Fibroblast of mammary gland (primary cell): ENCODE data around the gene PPP2R5C.

Experiments used
- DNase-seq: peaks from one replicate; pipeline ENCODE4 v3.0.0-alpha.2; 2010; ENCODE audit warnings: low read depth
- H3K4me3 ChIP-seq: 2 replicates; pipeline ENCODE4 v1.5.1; 2011; ENCODE audit warnings: low read depth, mild to moderate bottlenecking, low read length, moderate library complexity; ENCODE audit not compliant: control insufficient read depth
- TF ChIP-seq, protein P1 (sequence below): conservative IDR thresholded peaks from 2 replicates; pipeline ENCODE4 v1.5.1; 2011; ENCODE audit warnings: low read depth, low read length, inconsistent platforms; ENCODE audit not compliant: control insufficient read depth, insufficient read depth

The PPP2R5C gene

DNA sequence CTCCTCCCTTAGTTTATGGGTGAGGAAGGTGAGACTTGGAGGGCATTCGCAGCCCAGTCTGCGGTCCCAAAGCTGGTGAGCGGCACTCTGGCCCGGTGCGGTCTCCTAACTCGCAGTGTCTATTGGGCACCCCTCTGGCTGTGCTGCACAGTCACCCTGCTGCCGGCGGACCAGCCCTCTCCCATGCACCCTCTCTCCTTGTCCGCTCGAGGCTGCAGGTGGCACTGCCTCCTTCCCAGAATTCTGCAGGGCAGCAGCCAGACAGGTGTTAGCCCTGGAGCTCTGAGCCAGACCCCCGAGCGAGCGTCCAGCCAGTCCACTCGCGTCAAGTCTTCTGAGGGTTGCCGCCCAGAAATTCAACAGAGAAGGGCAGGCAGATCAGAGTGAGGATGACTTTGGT, 146.1 kb downstream of the PPP2R5C start:
- no peak overlapping the region for H3K4me3 ChIP-seq
- TF ChIP-seq, protein P1, sequence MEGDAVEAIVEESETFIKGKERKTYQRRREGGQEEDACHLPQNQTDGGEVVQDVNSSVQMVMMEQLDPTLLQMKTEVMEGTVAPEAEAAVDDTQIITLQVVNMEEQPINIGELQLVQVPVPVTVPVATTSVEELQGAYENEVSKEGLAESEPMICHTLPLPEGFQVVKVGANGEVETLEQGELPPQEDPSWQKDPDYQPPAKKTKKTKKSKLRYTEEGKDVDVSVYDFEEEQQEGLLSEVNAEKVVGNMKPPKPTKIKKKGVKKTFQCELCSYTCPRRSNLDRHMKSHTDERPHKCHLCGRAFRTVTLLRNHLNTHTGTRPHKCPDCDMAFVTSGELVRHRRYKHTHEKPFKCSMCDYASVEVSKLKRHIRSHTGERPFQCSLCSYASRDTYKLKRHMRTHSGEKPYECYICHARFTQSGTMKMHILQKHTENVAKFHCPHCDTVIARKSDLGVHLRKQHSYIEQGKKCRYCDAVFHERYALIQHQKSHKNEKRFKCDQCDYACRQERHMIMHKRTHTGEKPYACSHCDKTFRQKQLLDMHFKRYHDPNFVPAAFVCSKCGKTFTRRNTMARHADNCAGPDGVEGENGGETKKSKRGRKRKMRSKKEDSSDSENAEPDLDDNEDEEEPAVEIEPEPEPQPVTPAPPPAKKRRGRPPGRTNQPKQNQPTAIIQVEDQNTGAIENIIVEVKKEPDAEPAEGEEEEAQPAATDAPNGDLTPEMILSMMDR: no peak
- no peak for DNase-seq

DNA sequence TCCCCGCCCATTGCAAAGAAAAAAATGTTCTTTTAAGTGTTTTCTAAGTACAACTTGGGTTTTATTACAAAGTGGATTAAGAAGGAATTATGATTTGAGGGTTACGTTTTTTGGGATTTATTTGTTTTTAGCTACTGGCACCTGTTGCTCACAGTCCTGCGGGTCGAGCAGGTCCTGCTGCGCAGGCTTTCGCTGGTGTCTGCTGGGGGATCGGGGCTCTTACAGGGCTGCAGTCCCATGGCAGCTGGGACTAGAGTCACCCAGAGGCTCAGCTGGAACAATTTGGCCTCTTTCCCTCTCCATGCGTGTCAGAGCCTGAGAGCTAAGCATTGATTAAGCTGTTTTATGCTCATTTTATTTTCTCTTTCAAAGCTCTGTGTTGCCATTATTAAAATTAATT, 147.3 kb downstream of the PPP2R5C start:
- DNase-seq: no peak
- TF ChIP-seq, protein P1: no peak
- H3K4me3 ChIP-seq: no peak overlapping the region

GRCh38 chr14:101909371-101910096, 148.0 kb downstream of the PPP2R5C start:
- DNase-seq: no peak
- TF ChIP-seq, protein P1: no peak
- no peak overlapping the region for H3K4me3 ChIP-seq

GRCh38 chr14:101912841-101913240, 151.3 kb downstream of the PPP2R5C start:
- TF ChIP-seq, protein P1: no peak
- no peak overlapping the region for H3K4me3 ChIP-seq
- no peak for DNase-seq

DNA sequence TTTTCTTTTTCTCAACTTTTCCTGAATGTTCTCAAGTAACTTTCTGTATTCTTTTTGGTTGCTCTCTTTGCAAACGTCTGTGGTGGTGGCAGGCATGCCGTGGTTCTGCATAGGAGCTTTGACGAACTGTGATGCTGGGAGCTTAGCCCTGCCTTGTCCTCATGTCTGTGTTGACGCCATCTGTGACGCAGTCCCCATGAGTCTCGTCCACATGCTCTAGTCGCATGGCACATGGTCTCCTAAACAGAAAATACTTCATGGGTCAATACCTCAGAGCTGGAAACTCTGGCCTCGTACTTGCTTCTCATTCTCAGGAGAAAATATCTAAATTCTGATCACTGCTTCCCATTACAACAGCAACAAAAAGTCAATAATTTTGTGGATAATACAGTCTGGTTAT, 152.6 kb downstream of the PPP2R5C start:
- H3K4me3 ChIP-seq: no peak overlapping the region
- DNase-seq: no peak
- TF ChIP-seq, protein P1: no peak

GRCh38 chr14:101915871-101916815, 154.6 kb downstream of the PPP2R5C start:
- TF ChIP-seq, protein P1: no peak
- H3K4me3 ChIP-seq: no peak overlapping the region
- no peak for DNase-seq
